Peyer's patch (tissue), 4 donors: ENCODE data around the gene SMIM38. TPM values are rescaled to one million over a fixed set of nuclear protein-coding genes. Genes with fewer than 3 reads are reported as not detected.
A peak's percentile ranks its signal among the peaks of the same experiment; 100 is the strongest.
"Not testable (repeated sequence)": the region's sequence is repeated elsewhere in the genome, so short reads cannot be mapped to it uniquely, and the experiment has no call there.

Source experiments
- DNase-seq, 3 donors: peaks; one replicate each; pipeline ENCODE4 v3.0.0-alpha.2; 2017 to 2019
- H3K27ac ChIP-seq, 4 donors: fragments of 200-600 bp; sonication (generic); one replicate each; pipeline ENCODE4 v1.5.1; 2016 to 2019
- H3K27me3 ChIP-seq, 2 donors: fragments of 200-600 bp; sonication (generic); one replicate each; pipeline ENCODE4 v1.5.1; 2019
- H3K36me3 ChIP-seq, 3 donors: fragments of 200-600 bp; sonication (generic); one replicate each; pipeline ENCODE4 v1.5.1; 2016 to 2019
- H3K4me1 ChIP-seq, 4 donors: fragments of 200-600 bp; sonication (generic); one replicate each; pipeline ENCODE4 v1.5.1; 2016 to 2019
- H3K4me3 ChIP-seq, 4 donors: fragments of 200-600 bp; sonication (generic); 1 replicate in 3 of 4; 2 replicates in 1 of 4; pipeline ENCODE4 v1.5.1; 2016 to 2019; ENCODE audit warnings: mild to moderate bottlenecking in 1 of 4
- H3K9me3 ChIP-seq, 4 donors: fragments of 200-600 bp; sonication (generic); one replicate each; pipeline ENCODE4 v1.5.1; 2016 to 2019; ENCODE audit warnings: mild to moderate bottlenecking in 1 of 4
- CTCF ChIP-seq, 6 experiments: fragments of 450-650 bp in 4 of 6; fragments of 200-600 bp in 2 of 6; sonication (generic) in 1 of 6; IDR thresholded peaks; one replicate each; pipeline ENCODE4 v1.5.1; 2017 to 2019; ENCODE audit warnings: antibody characterized with exemption in 6 of 6, mild to moderate bottlenecking in 3 of 6, moderate library complexity in 1 of 6
- POLR2A ChIP-seq, 2 donors: fragments of 450-650 bp; IDR thresholded peaks; one replicate each; pipeline ENCODE4 v1.5.1; 2017; ENCODE audit warnings: antibody characterized with exemption in 2 of 2, mild to moderate bottlenecking in 2 of 2, moderate library complexity in 2 of 2
- total RNA-seq, 4 donors: library from RNA; depleted of rRNA; stranded (reverse); fragments of >200 nt; gene quantifications; one replicate each; pipeline ENCODE4 v1.1.0, GENCODE V29; 2016

SMIM38 gene
- total RNA-seq, 4 donors from 2014 or later = 0.95 to 2.8 TPM; not detected in 2

GRCh38 chr11:69131644-69132300, 24.0 kb upstream of the SMIM38 start:
- H3K4me1 ChIP-seq = no peaks in the 10 kb centered on the region
- H3K4me3 ChIP-seq = no peak overlapping the region
- no peak overlapping the region for H3K27ac ChIP-seq
- no peaks in the 10 kb centered on the region for H3K27me3 ChIP-seq
- no peaks in the 10 kb centered on the region for H3K9me3 ChIP-seq
- TF ChIP-seq POLR2A (IDR thresholded peaks at IDR 0.05) (no peak), CTCF (IDR thresholded peaks at IDR 0.05) (peak in 5 of 6 experiments; percentile 10 to 91 (median 86))
- H3K36me3 ChIP-seq = no peaks in the 10 kb centered on the region
- peak in 2 of 3 donors; percentile 83 for DNase-seq

GRCh38 chr11:69132301-69132670, 23.4 kb upstream of the SMIM38 start:
- no peaks in the 10 kb centered on the region for H3K4me1 ChIP-seq
- H3K27ac ChIP-seq = no peak overlapping the region
- no peaks in the 10 kb centered on the region for H3K9me3 ChIP-seq
- no peaks in the 10 kb centered on the region for H3K36me3 ChIP-seq
- no peak for DNase-seq
- H3K27me3 ChIP-seq = no peaks in the 10 kb centered on the region
- H3K4me3 ChIP-seq = no peak overlapping the region
- no peak for TF ChIP-seq POLR2A (IDR thresholded peaks at IDR 0.05)
- TF ChIP-seq CTCF (IDR thresholded peaks at IDR 0.05) = no peak

- Histone ChIP-seq H3K36me3 (no peaks in the 10 kb centered on the region), H3K4me3 (no peak overlapping the region)
Observed at GRCh38 chr11:69133251-69133650, 22.5 kb upstream of the SMIM38 start.

GRCh38 chr11:69134182-69134581, 21.6 kb upstream of the SMIM38 start:
- H3K36me3 ChIP-seq, H3K27me3 ChIP-seq, H3K27ac ChIP-seq, H3K4me1 ChIP-seq, H3K9me3 ChIP-seq, H3K4me3 ChIP-seq, DNase-seq: not testable (repeated sequence)

More at GRCh38 chr11:69133251-69133650, 22.5 kb upstream of the SMIM38 start:
- Histone ChIP-seq H3K27ac (no peak overlapping the region), H3K4me1 (no peaks in the 10 kb centered on the region), H3K9me3 (no peaks in the 10 kb centered on the region), H3K27me3 (no peaks in the 10 kb centered on the region)
- no peak for TF ChIP-seq POLR2A (IDR thresholded peaks at IDR 0.05)
- TF ChIP-seq CTCF (IDR thresholded peaks at IDR 0.05) = no peak
- no peak for DNase-seq

- no peak overlapping the region for H3K27ac ChIP-seq
- no peaks in the 10 kb centered on the region for H3K27me3 ChIP-seq
- H3K4me1 ChIP-seq = no peaks in the 10 kb centered on the region
- DNase-seq = peak in 2 of 3 donors; percentile 10 to 14
- H3K4me3 ChIP-seq = no peak overlapping the region
- TF ChIP-seq CTCF (IDR thresholded peaks at IDR 0.05) (no peak), POLR2A (IDR thresholded peaks at IDR 0.05) (no peak)
- H3K36me3 ChIP-seq = no peaks in the 10 kb centered on the region
- H3K9me3 ChIP-seq = no peaks in the 10 kb centered on the region
Observed at GRCh38 chr11:69134957-69135356, 20.8 kb upstream of the SMIM38 start.

- TF ChIP-seq POLR2A (IDR thresholded peaks at IDR 0.05) = no peak
- no peak for TF ChIP-seq CTCF (IDR thresholded peaks at IDR 0.05)
- no peaks in the 10 kb centered on the region for H3K4me1 ChIP-seq
- no peaks in the 10 kb centered on the region for H3K27me3 ChIP-seq
- H3K4me3 ChIP-seq = no peak overlapping the region
- no peaks in the 10 kb centered on the region for H3K9me3 ChIP-seq
- H3K36me3 ChIP-seq = no peaks in the 10 kb centered on the region
- DNase-seq = peak in 1 of 3 donors; percentile 11
- no peak overlapping the region for H3K27ac ChIP-seq
Observed at GRCh38 chr11:69135420-69136363, 20.0 kb upstream of the SMIM38 start.
